Measurements from ENCODE around the gene FMNL2.

FMNL2 gene

GRCh38 chr2:152609699-152610098, 274.7 kb downstream of the FMNL2 start:
- no peaks in the 10 kb centered on the region for H3F3A ChIP-seq (ENCODE audit: insufficient read depth)
- no peak overlapping the region for H2AFZ ChIP-seq (ENCODE audit: low read depth, low read length, severe bottlenecking)
- H3K9ac ChIP-seq (ENCODE audit: low read length): no peak overlapping the region

GRCh38 chr2:152611458-152612231, 276.7 kb downstream of the FMNL2 start:
- no peak overlapping the region for H3K4me3 ChIP-seq (ENCODE audit: insufficient read depth, low read length, poor library complexity, severe bottlenecking)
- no peaks in the 10 kb centered on the region for H3K79me2 ChIP-seq (ENCODE audit: insufficient read depth, low read length)
- no peaks in the 10 kb centered on the region for H3K27me3 ChIP-seq (ENCODE audit: low read length)
- no peaks in the 10 kb centered on the region for H4K20me1 ChIP-seq (ENCODE audit: low read depth, low read length)
- H3K4me2 ChIP-seq (ENCODE audit: low read depth, low read length, poor library complexity, severe bottlenecking): peak overlapping the region; percentile 33
- no peaks in the 10 kb centered on the region for H3K36me3 ChIP-seq (ENCODE audit: low read length)
- H2AFZ ChIP-seq (ENCODE audit: low read depth, low read length, severe bottlenecking): no peak overlapping the region
- TF ChIP-seq CTCF (IDR thresholded peaks at IDR 0.05; ENCODE audit: insufficient read depth, low read length, poor library complexity, severe bottlenecking) (no peak), EZH2phosphoT487 (conservative IDR thresholded peaks at IDR 0.05; ENCODE audit: low read length) (no peak)
- H3K9ac ChIP-seq (ENCODE audit: low read length): no peak overlapping the region
- H3K9me3 ChIP-seq (ENCODE audit: insufficient read depth, low read length): no peaks in the 10 kb centered on the region
- H3F3A ChIP-seq (ENCODE audit: insufficient read depth): no peaks in the 10 kb centered on the region
- no peak overlapping the region for H3K27ac ChIP-seq (ENCODE audit: low read depth, low read length)
- no peaks in the 10 kb centered on the region for H3K9me2 ChIP-seq (replicated peaks; ENCODE audit: insufficient read depth, low read length)

More at GRCh38 chr2:152609699-152610098, 274.7 kb downstream of the FMNL2 start:
- Histone ChIP-seq H4K20me1 (ENCODE audit: low read depth, low read length) (no peaks in the 10 kb centered on the region), H3K27ac (ENCODE audit: low read depth, low read length) (no peak overlapping the region), H3K27me3 (ENCODE audit: low read length) (no peaks in the 10 kb centered on the region), H3K4me3 (ENCODE audit: insufficient read depth, low read length, poor library complexity, severe bottlenecking) (no peak overlapping the region), H3K36me3 (ENCODE audit: low read length) (no peaks in the 10 kb centered on the region), H3K9me3 (ENCODE audit: insufficient read depth, low read length) (no peaks in the 10 kb centered on the region), H3K79me2 (ENCODE audit: insufficient read depth, low read length) (no peaks in the 10 kb centered on the region), H3K4me2 (ENCODE audit: low read depth, low read length, poor library complexity, severe bottlenecking) (no peak overlapping the region), H3K9me2 (replicated peaks; ENCODE audit: insufficient read depth, low read length) (no peaks in the 10 kb centered on the region)
- TF ChIP-seq EZH2phosphoT487 (conservative IDR thresholded peaks at IDR 0.05; ENCODE audit: low read length) (no peak), CTCF (IDR thresholded peaks at IDR 0.05; ENCODE audit: insufficient read depth, low read length, poor library complexity, severe bottlenecking) (no peak)

- Histone ChIP-seq H4K20me1 (ENCODE audit: low read depth, low read length) (no peaks in the 10 kb centered on the region), H2AFZ (ENCODE audit: low read depth, low read length, severe bottlenecking) (no peak overlapping the region), H3K9ac (ENCODE audit: low read length) (no peak overlapping the region), H3K27ac (ENCODE audit: low read depth, low read length) (no peak overlapping the region), H3K79me2 (ENCODE audit: insufficient read depth, low read length) (no peaks in the 10 kb centered on the region), H3K4me2 (ENCODE audit: low read depth, low read length, poor library complexity, severe bottlenecking) (no peak overlapping the region), H3K9me3 (ENCODE audit: insufficient read depth, low read length) (no peaks in the 10 kb centered on the region), H3K9me2 (replicated peaks; ENCODE audit: insufficient read depth, low read length) (no peaks in the 10 kb centered on the region), H3K4me3 (ENCODE audit: insufficient read depth, low read length, poor library complexity, severe bottlenecking) (no peak overlapping the region), H3F3A (ENCODE audit: insufficient read depth) (no peaks in the 10 kb centered on the region), H3K27me3 (ENCODE audit: low read length) (no peaks in the 10 kb centered on the region), H3K36me3 (ENCODE audit: low read length) (no peaks in the 10 kb centered on the region)
- TF ChIP-seq CTCF (IDR thresholded peaks at IDR 0.05; ENCODE audit: insufficient read depth, low read length, poor library complexity, severe bottlenecking) (no peak), EZH2phosphoT487 (conservative IDR thresholded peaks at IDR 0.05; ENCODE audit: low read length) (no peak)
Measured at GRCh38 chr2:152613235-152613634, 278.3 kb downstream of the FMNL2 start.

All from SU-DHL-6 (cell line).